Fibroblast of villous mesenchyme (primary cell): Measurements from ENCODE around the gene MCM6. TPM values are rescaled to one million over a fixed set of nuclear protein-coding genes. Genes with fewer than 3 reads are reported as not detected.

Source experiments
- DNase-seq: peaks from one replicate; pipeline ENCODE4 v3.0.0-alpha.2; 2010; ENCODE audit warnings: low read depth
- H3K4me3 ChIP-seq: 2 replicates; pipeline ENCODE4 v1.5.1; 2011; ENCODE audit warnings: low read depth, mild to moderate bottlenecking, low read length
- CTCF ChIP-seq: IDR thresholded peaks from 2 replicates; pipeline ENCODE4 v1.5.1; 2012; ENCODE audit warnings: low read depth, mild to moderate bottlenecking, low read length; ENCODE audit not compliant: insufficient read depth
- total RNA-seq: library from RNA; depleted of rRNA; stranded (reverse); fragments of >200 nt; gene quantifications from 2 replicates; pipeline ENCODE4 v1.2.3, GENCODE V29; 2012

MCM6 gene
- total RNA-seq, 1 donor: 13.8 TPM

GRCh38 chr2:135905679-135906078 is 29.4 kb upstream of the MCM6 start:
- H3K4me3 ChIP-seq: no peak overlapping the region
- no peak for DNase-seq
- TF ChIP-seq CTCF: no peak

- TF ChIP-seq CTCF: no peak
- peak; percentile 61 for DNase-seq
- H3K4me3 ChIP-seq: no peak overlapping the region
These were observed 28.2 kb upstream of the MCM6 start for GRCh38 chr2:135904341-135904989.

- no peak for TF ChIP-seq CTCF
- peak; percentile 6 for DNase-seq
- no peak overlapping the region for H3K4me3 ChIP-seq
These were observed 27.4 kb upstream of the MCM6 start for GRCh38 chr2:135903650-135904049.

- TF ChIP-seq CTCF: no peak
- peak; percentile 68 for DNase-seq
These were observed 23.3 kb upstream of the MCM6 start for GRCh38 chr2:135899567-135899966.

GRCh38 chr2:135898234-135898786 is 22.1 kb upstream of the MCM6 start:
- H3K4me3 ChIP-seq: no peak overlapping the region
- no peak for DNase-seq
- TF ChIP-seq CTCF: no peak

More at GRCh38 chr2:135899567-135899966, 23.3 kb upstream of the MCM6 start:
- H3K4me3 ChIP-seq: no peak overlapping the region

GRCh38 chr2:135894930-135895329 is 18.7 kb upstream of the MCM6 start:
- no peak for TF ChIP-seq CTCF
- no peak for DNase-seq
- no peak overlapping the region for H3K4me3 ChIP-seq
